Epithelial cell of esophagus (primary cell): ENCODE data around the gene NADSYN1.
A peak's percentile ranks its signal among the peaks of the same experiment; 100 is the strongest.

Experiments
- DNase-seq: peaks from one replicate; pipeline ENCODE4 v3.0.0; 2010; ENCODE audit warnings: low read depth
- H3K4me3 ChIP-seq: 2 replicates; pipeline ENCODE4 v1.5.1; 2011; ENCODE audit warnings: mild to moderate bottlenecking, low read length, control low read depth
- TF ChIP-seq, protein P1 (sequence below): IDR thresholded peaks from 2 replicates; pipeline ENCODE4 v1.5.1; 2011; ENCODE audit warnings: low read depth, mild to moderate bottlenecking, low read length, control low read depth, inconsistent platforms; ENCODE audit not compliant: insufficient read depth; ENCODE audit errors: missing control alignments

NADSYN1 gene

DNA sequence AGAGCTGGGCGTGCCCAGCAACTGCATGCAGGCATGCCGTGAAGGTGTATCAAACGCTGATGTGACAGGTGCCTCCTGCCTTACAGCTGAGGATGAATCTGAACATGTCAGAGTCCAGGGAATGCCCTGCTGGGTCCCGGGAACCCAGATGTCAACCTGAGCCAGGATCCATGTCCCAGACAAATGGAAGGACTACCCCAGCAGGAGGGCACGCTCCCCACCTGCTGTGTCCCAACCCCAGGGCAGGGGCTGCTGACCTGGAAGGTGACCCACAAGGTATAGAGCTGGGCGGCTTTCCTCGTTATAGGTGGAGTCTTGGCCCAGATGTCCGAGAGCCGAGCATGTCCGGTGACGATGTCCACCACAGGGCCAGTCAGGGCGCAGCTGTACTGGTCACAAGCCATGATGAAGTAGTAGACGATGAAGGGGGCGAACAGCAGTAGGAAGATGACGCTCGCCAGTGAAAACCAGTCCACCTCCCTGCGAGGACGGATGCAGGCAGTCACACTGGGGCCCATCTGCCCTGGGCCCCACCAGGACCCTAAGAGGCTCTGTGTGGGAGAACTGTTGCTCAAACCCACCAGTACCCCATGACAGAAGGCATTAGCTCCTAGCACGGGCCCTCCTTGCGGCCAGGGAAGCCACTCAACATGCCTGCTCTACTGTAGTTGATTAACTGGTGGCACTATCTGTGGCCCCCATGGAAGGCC lies 9.1 kb upstream of the NADSYN1 start:
- no peak for DNase-seq
- no peak overlapping the region for H3K4me3 ChIP-seq
- TF ChIP-seq, protein P1, sequence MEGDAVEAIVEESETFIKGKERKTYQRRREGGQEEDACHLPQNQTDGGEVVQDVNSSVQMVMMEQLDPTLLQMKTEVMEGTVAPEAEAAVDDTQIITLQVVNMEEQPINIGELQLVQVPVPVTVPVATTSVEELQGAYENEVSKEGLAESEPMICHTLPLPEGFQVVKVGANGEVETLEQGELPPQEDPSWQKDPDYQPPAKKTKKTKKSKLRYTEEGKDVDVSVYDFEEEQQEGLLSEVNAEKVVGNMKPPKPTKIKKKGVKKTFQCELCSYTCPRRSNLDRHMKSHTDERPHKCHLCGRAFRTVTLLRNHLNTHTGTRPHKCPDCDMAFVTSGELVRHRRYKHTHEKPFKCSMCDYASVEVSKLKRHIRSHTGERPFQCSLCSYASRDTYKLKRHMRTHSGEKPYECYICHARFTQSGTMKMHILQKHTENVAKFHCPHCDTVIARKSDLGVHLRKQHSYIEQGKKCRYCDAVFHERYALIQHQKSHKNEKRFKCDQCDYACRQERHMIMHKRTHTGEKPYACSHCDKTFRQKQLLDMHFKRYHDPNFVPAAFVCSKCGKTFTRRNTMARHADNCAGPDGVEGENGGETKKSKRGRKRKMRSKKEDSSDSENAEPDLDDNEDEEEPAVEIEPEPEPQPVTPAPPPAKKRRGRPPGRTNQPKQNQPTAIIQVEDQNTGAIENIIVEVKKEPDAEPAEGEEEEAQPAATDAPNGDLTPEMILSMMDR = no peak

DNA sequence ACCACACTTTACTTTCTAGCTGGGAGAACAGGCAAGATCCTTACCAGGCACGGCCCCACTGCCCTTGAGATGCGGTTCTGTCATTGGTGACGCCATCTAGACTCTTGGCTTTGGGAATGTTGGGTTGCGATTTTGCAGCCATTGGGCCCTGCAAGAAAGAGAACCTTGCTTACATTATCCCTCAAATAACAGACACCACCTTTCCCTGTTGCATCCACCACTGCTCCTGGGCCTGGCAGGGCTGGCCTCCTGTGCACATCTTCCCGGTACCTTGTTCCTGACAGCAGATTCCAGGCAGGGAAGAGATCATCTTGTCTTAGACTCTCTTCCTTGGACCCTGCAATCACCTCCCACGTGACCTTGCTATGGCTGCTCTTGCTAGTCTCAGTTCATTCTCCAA lies 8.2 kb upstream of the NADSYN1 start:
- no peak overlapping the region for H3K4me3 ChIP-seq
- no peak for DNase-seq
- TF ChIP-seq, protein P1 = no peak

GRCh38 chr11:71446150-71446549 lies 6.9 kb upstream of the NADSYN1 start:
- no peak for DNase-seq
- no peak overlapping the region for H3K4me3 ChIP-seq

GRCh38 chr11:71446942-71447688 lies 5.9 kb upstream of the NADSYN1 start:
- TF ChIP-seq, protein P1 = no peak
- DNase-seq = peak; percentile 92
- H3K4me3 ChIP-seq = peak overlapping the region; percentile 81

More at GRCh38 chr11:71446150-71446549, 6.9 kb upstream of the NADSYN1 start:
- TF ChIP-seq, protein P1 = no peak

GRCh38 chr11:71447791-71448256 lies 5.2 kb upstream of the NADSYN1 start:
- TF ChIP-seq, protein P1 = no peak
- H3K4me3 ChIP-seq = peak overlapping the region; percentile 81
- DNase-seq = peak; percentile 22

DNA sequence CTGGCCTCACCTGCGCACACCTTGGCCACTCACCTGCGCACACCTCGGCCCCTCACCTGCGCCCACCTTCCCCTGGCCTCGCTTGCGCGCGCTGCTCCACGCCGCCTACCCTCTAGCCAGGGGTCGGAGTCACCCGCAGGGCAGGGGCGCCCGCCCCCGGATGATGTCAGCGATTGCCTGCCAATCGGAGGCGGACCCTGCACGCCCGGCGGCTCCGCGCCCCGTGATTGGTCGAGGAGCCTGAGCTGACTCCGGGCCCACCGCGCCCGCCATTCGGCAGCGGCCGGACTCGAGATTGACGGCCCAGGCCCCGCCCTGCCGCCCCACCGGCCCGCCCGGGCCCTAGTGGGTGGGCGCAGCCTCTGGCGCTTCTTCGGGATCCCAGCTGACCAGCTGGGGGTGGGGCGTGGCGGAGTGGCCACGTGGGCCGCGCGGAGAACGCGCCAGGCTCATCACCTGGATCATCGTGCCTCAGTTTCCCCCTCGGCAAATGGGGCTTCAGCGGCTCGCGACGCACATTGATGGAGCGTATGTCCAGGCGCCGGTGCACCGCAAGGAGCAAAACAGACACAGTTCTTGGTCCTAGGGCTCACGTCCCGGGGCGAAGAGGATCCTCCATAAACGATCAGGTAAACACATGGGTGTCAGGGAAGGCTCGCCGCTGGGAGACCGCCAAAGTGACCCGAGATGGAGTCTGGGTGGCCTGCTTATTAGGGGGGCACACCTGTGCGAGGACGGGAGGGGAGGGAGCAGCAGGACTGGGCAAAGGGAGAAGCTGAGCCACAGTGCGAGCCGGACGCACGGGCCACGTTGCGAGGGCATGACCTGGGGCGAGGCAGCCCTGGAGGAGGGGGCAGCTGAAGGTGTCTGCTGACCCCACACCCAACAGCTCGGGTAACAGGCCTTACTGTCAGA lies 4.5 kb upstream of the NADSYN1 start, which contains the start of gene DHCR7:
Gene DHCR7, minus strand, starts transcription at position 137 of the 915 bp plus-strand sequence. CDS start 3,441 bp downstream, outside the sequence.
- peak within 1 kb of the TSS; percentile 81 for H3K4me3 ChIP-seq
- TF ChIP-seq, protein P1 = no peak
- peak; percentile 95 for DNase-seq
